HG03565 (cell line): Measurements from ENCODE around the gene TGFB2.

ENCODE experiments used
- ATAC-seq: cut with Tn5 transposase; IDR thresholded peaks from one replicate; pipeline ENCODE4 v1.9.1; 2021; ENCODE audit warnings: mild to moderate bottlenecking, moderate library complexity; ENCODE audit not compliant: unreplicated experiment

The TGFB2 gene

DNA sequence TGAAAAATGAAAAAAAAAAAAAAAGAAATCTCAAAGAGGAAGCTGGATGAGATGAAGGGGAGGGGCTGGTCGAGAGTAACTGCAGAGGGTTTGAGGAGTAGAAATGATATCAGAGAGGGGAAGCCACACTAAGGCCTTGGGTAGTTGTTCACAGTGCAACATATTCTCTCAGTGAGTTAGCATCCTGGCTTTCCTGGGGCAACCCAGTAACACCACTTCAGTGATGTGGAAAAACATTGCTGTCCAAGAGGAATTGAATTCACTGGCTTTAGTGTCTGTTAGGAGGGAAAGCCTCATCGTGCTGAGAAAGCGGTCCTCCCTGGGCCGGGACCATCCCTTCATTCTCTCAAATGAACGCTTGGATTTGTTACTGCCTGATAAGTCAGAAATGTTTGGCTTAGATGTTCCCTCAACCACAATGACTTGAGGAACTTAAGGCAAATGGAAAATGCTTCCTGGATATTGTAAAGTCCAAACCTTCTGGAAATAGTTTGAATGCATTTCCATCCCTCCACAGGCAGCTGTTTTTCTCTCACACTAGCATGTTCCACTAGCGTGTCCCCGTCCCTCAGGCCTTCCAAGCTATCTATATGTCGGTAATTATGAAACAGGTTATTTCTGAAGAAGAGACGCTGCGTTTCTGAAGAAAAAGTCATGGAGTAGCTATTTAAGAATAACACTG, 12.2 kb downstream of the TGFB2 start:
- no peak for ATAC-seq

DNA sequence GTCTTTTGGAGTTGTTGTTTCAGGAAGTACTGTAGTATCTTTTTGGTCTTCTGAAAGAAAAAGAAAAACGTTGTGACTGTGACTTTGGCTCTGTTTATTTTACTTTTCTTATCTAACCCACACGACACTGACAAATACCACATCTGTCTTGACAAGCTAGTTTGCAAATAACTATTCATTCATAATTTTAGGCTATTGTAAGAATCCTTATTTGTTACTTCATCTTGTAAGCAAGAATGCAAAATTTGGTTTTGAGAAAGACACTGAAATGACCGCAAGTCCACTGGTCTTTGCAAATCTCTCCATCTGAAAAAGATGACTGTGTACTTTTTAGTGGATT, 12.7 kb downstream of the TGFB2 start:
- no peak for ATAC-seq

DNA sequence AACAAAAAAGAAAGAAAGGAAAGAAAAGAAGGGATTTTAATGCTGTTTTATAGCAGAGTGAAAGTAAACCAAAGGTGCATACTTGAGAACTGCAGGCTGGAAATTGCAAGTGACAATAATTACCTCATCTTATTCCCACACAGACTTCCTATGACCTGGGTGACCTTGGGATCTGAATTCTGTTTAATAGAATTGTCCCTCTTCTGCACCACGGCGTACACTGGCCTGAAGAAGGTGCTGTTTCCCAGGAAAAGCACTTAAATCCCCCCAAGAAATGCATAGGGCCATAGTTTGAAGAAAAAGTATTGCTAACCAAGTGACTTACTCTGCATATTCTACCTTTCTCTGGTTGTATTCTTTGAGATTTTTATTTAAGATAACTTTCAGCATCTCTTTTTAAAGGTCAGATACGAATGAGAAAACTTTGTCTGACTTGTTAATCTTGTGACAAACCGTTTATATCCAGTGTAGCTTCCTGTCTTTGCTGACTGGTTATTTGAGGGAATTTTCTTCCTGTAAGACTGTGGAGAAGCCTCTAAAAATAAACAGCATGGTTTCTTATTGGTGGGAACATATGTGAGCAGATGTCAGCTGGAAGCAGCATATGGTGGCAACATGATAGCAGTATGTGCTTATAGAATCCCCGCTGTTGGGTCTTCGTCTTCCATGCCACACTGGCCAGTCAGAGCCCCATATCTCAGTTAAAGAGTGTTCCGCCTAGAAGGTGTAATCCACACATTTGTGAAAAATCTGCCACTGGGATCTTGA, 16.3 kb downstream of the TGFB2 start:
- ATAC-seq, result no peak

DNA sequence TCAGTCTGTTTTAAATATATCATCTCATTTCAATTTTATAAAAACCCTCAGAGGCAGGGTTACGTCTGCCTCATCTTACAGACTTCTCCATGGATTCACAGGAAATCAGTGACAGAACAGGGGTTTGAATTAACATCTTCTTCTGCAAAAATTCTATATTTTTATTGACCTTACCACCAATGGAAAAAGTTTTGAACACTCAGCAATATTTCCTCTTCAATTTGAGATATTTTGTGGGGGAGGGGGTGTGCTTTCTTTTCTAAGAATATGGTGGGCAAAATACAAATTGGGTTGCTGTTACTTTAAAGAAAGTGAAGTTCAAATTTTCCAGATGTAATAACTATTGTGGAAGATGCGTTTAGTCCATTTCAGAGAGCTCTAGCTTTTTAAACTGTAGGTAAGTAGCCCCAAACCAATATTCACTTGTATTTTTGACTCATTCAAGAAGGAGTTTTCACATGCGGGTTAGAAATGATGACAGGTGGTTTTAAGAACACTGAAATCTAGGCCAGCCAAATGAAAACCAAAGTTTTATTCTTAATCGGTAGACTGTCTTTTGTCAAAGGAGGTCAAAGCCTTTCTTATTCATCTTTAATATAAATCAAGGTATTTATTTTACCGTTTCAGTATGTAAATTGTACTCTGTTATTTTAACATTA, 17.4 kb downstream of the TGFB2 start:
- ATAC-seq, result no peak

DNA sequence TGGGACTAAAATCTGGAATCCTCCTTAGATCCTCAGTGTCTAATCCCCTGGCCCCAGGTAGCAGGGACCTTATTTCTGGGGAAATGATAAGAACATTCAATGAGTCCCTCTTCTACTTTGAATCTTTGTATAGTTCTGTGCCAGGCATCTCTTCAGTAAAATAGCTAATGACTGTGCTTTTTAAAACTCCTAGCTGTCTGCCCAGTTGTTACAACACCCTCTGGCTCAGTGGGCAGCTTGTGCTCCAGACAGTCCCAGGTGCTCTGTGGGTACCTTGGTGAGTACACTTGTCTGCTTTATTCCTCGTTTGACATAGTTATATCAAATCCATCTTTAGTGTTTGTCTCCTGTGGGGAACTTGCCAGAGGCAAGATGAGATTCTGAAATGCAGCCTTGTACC, 18.0 kb downstream of the TGFB2 start:
- ATAC-seq, result no peak

DNA sequence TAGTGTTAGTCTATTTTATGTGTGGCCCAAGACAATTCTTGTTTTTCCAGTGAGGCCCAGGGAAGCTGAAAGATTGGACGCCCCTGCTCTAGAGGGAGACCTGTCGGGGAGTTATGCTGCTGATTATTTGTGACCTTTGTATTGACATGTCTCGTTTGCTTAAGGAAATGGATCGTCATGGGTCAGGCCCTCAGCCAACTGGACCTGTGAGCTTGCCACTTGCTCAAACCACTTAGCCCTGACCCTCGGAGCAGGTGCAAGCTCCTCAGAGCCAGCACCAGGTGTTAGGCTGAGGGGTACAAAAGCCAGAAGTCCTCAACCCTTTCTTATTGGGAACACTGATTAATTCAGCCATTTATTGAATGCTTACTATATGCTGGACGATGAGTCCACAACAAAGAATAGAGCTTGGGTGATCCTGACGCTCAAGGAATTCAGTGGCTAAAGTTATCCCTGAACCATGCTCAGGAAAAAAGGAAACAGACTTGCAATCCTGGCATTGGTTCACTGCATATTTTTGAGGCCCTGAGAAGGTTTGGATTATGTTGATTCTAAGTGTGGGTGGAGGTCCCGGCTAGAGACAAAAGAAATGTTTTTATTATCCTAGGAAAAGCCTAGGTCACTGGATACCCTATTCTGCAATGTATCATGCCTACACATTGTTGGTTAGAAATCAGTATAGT, 19.0 kb downstream of the TGFB2 start:
- no peak for ATAC-seq

DNA sequence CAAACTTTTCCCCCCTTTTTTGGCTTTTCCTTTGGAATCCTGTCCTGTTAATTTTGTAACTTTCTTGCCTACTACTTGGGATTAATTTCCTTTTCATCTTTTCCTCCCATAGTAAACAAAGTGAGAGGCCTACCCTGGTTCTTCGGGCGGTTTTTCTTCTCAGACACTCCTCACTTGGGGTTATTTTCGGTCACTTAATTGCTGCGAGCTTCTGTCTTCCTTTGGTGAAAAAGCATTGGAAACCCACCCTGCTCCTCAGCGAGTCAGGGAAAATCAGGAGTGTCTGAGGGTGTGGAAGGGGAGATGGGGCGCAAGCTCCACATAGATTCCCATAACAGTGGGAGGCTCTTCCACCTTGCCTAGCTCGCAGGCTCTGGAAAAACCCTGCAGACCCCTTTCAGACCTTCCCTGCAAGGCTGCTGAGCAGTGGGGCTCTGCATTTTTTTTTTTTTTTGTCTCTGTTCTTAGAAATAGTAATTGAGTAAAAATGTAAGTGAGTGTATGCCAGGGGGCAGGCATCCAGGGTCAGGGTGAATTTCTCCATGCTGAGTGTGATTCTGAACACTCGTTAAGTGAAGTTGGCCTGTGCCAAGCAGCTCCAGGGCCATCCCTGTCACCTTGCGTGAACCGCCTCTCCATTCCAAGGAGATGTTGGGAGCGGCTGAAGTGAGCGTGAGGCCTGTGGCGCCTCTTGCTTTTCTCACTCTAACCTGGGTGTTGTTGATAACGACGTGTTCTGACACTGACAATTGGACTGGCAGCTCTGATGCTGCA, 20.3 kb downstream of the TGFB2 start:
- no peak for ATAC-seq

DNA sequence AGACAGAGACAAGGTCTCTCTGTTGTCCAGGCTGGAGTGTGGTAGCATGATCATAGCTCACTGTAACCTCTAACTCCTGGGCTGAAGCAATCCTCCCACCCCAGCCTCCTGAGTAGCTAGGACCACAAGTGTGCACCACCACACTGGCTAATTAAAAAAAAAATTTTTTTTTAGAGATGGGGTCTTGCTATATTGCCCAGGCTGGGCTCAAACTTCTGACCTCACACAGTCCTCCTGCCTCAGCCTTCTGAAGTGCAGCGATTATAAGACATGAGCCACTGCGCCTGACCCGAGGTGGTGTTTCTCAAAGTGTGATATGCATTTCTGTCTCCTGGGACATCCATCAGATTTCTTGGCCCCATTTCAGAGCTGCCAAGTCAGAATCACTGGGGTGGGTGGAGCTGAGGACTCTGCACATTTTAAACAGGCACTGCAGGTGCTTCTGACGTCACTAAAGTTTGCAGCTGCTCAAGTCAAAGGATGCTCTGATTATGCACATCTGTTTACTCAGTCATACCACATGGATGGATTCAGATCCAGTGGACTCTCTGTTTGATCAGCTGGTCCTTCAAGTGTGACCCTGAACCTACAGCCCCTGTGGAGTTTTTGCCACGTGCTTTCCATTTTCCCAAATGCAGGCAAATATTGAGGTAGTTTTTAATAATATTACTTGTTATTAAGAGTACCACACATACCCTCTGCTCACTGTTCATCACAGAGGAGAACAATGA, 21.4 kb downstream of the TGFB2 start:
- ATAC-seq, result no peak

DNA sequence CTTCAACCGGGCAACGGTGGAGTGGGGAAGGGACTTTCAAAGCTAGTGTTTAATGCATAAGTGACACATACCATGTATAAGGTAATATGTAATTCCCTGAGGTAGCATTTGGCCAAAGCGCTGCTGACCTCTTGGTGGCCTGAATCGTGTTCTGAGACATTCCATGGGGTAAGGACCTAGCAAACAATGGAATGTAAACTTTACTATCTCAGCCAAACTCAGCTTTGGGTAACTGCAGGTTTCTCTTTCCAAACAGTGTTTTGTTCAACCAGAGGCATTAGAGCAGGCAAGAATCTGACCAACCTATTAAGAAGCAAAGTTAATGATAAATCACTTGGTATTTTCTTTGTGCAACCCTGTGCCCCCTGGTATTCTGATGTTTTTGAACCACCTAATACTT, 22.0 kb downstream of the TGFB2 start:
- no peak for ATAC-seq

DNA sequence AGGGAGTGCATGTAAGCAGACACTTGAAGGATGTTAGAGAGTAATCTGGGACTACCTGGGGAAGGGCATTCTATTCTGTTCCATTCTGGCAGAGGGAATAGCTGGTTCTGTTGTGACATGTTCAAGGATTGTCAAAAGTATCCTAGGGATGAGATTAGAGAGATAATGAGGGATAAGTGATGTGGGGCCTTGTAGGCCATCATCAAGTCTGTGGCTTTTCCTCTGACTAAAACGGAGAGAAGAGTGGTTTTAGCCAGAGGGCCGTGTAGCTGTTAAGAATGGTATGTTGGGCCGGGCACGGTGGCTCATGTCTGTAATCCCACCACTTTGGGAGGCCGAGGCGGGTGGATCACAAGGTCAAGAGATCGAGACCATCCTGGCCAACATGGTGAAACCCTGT, 23.6 kb downstream of the TGFB2 start:
- no peak for ATAC-seq

DNA sequence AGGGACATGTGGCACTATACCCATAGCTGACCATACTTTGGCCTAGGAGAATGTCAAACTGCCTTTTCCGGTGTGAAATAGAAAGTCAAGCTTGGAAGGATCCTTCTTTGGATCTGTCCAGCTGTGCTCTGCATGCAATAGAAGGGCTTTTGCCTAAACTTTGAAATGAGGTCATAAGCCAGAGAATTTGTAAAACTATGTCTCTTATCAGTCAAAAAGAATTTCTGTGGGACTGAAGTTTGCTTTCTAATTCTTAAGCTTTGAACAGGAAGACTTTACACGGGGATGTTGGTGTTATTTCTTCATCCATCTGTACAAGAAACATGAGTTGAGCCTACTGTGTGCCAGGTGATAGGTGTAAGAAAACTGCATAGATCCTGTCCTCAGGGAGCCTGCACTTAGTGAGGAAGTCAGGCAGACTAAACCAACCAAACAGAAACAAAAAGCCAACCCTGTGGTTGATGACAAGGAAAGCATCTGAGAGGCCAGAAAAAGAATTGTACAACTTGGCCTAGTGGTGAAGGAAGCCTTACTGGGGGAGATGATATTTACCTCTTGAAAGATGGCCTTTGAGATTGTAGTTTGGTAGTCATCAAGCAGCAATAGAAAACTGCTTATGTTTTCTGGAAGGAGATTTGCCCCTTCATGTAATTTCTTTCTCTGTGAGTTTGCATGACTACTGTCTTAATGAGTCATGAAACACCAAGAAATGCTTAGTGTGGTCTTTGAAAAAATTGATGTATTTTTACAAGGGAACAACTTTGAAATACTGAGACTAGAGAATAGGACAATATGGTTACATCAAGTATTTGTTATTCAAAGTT, 24.8 kb downstream of the TGFB2 start:
- ATAC-seq, result no peak

DNA sequence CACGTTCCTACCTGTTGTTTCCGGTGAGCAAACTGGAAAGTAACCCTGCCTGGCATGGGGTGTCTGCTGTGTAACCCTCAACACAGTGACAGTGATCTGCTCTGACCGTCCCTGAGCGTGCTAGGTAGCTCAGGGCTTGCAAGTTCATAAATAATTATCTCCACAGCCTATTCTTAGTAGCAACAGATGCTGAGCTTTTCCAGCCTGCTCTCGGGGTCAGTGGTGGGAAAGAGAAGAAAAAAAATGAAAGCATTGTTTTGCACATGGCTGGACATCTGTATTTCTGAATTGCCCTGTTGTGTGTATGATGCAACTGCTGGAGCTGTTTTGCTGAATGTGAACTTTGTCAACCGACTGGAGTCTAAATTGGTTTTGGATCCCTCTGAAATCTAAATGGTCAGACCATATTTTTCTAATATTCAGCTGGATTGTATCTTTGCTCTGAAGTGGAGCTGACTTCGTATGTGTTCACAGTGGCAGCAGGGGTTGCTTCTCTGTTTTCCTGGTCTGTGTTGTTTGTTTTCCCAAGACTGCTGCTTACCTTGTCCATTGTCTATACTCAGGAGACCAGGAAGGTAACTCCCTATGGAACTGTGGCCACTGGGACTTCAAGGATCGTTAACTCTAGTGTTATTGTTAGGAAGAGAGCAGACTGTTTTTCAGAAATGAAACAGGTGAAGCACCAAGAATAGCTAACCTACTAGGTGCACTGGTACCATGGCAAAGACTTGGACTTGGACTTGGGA, 27.0 kb downstream of the TGFB2 start:
- ATAC-seq, result no peak

DNA sequence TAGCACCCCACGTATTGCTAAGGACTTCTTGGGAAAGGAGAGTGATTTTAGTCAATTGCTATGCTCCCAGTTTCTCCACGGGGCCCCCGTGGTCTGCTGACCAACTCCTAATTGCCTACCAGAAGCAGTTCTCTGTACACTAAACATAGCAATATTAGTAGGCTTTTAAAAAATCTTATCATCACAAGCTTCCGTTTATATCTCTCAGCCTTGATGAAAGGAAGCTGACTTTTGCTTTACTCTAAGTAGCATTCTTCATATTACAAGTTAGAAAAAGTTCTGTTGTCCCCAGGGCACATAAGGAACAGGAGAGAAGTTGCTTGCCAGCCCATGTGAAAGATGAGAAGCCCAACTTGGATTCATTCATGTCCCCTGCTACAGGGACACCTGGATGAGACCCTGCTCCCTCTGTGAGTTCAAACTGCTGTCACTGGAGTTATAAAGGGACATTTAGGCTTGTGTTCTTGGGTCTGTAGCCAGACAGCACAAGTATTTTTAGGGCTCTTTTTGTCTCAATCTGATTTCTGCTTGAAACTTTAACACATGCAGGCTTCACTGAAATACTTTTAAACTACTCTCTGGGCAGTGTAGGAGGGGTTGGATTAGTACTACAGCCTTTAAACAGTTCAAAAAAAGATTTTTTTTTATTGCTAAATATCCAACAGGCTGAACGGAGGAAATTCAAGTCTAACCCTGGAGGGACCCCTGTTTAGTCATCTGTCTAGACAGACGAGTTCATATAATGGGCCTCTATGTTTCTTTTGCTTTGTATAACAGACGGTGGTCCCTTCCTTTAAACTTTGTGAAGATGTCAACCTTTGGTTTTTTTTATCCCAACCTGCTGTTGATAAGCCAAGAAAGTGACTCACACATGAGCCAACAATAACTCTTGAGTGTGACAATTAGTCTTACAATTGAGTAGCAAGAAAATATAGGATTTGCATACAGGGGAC, 29.5 kb downstream of the TGFB2 start:
- ATAC-seq, result no peak

DNA sequence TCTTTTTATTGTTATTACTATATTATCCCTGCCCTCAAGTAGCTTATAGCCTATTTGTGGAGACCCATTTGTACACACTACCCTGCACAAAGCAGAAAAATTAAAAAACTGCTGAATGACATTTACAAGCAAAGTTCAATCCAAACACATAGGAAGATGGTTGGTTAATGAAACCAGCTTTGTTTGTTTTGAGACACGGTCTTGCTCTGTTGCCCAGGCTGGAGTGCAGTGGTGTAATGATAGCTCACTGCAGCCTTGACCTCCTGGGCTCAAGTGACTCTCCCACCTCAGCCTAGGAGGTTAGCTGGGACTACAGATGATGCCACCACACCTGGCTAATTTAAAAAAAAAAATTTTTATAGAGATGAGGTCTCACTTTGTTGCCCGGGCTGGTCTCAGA, 31.6 kb downstream of the TGFB2 start:
- ATAC-seq, result no peak

DNA sequence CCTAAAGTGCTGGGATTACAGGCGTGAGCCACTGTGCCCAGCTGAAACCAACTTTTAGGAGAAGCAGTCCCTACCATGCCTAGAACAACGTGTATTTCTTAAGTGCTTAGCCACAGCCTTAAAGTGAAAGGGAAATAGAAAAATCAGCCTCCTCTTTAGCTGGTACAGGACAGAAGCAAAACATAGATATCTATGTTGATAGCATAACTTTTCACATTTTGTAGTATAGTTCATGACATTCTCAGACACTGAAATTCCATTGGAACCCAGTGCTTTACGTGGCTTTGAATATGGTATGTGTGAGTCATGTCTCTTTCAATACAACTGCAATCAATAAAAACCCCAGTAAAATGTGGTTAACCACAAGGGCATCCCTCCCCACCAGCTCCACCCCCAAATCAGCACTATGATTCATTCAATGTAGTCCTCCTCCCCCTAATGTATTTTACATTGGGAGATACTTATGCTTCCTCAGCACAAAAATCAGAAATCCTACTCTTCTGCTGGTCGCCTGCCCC, 32.1 kb downstream of the TGFB2 start:
- peak; percentile 88 for ATAC-seq

DNA sequence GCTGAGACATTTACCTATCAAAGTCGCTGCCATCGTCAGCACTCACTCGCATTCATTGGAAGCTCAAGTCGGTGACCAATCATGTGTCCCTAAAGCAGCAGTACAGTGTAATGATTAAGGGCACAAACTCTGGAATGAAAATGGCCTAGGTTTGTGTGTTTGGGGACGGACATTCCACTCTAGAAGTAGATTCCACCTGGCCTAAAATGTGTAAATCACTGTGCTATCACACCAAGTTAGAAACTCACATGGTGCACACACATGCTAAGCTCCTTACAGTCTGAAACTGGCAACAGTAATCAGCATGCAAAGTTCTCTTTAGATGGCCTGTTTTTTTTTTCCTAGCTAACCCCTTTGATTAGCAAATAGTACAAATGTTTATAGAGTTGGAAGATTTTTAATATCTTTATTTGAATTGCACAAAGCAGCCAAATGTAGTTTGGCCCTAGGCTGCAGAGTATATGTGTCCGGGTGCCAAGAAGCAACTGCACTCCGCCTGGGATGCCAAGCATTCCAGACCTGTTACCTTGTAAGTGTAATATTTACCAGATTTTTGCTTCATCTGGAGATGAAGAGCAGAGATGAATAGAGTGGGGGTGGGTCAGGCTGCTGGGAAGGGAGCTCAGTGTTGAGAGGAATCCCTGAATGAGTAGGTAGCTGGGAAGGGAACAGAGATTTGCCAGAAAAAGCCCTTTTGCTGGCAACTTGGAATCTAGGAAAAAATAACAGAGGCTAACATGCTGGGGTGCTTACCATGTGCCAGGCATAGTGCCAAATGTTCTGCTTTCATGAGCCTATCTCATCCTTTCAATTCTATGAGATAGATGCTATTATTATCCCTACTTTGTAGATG, 35.2 kb downstream of the TGFB2 start:
- ATAC-seq, result no peak
